ENCODE measurements around the gene MRPL37.
"Not testable (repeated sequence)": the region's sequence is repeated elsewhere in the genome, so short reads cannot be mapped to it uniquely, and the experiment has no call there.

The MRPL37 gene

GRCh38 chr1:54172614-54173599 is 27.1 kb upstream of the MRPL37 start:
- no peak for DNase-seq

- peak; percentile 11 to 16 for DNase-seq
Measured at GRCh38 chr1:54173681-54174080, 26.3 kb upstream of the MRPL37 start.

- no peak for DNase-seq
Measured at GRCh38 chr1:54174106-54174505, 25.9 kb upstream of the MRPL37 start.

- no peak for DNase-seq
Measured at GRCh38 chr1:54176621-54177327, 23.2 kb upstream of the MRPL37 start.

- DNase-seq = no peak
Measured at GRCh38 chr1:54177726-54178125, 22.2 kb upstream of the MRPL37 start.

GRCh38 chr1:54178296-54179070 is 21.5 kb upstream of the MRPL37 start:
- DNase-seq = no peak

GRCh38 chr1:54180701-54181360 is 19.1 kb upstream of the MRPL37 start:
- no peak for DNase-seq

GRCh38 chr1:54186056-54186455 is 13.9 kb upstream of the MRPL37 start:
- no peak for DNase-seq

- DNase-seq = no peak
Measured at GRCh38 chr1:54188291-54188690, 11.7 kb upstream of the MRPL37 start.

GRCh38 chr1:54190526-54190925 is 9.4 kb upstream of the MRPL37 start:
- DNase-seq = no peak

GRCh38 chr1:54191525-54191924 is 8.4 kb upstream of the MRPL37 start:
- no peak for DNase-seq

GRCh38 chr1:54193453-54193852 is 6.5 kb upstream of the MRPL37 start:
- DNase-seq = no peak

- peak in 1 of 2 experiments; percentile 43 for DNase-seq
Measured at GRCh38 chr1:54199151-54199764, 709 bp upstream of the MRPL37 start.

- DNase-seq = no peak
Measured at GRCh38 chr1:54200519-54200997, 591 bp downstream of the MRPL37 start.

GRCh38 chr1:54204199-54204598 is 4.2 kb downstream of the MRPL37 start:
- DNase-seq = no peak

GRCh38 chr1:54207287-54207686 is 7.3 kb downstream of the MRPL37 start:
- no peak for DNase-seq

- not testable (repeated sequence) for DNase-seq
Measured at GRCh38 chr1:54207896-54208295, 7.9 kb downstream of the MRPL37 start.

GRCh38 chr1:54212872-54213271 is 12.9 kb downstream of the MRPL37 start:
- no peak for DNase-seq

GRCh38 chr1:54215523-54215922 is 15.6 kb downstream of the MRPL37 start:
- no peak for DNase-seq

GRCh38 chr1:54218883-54219687 is 19.1 kb downstream of the MRPL37 start:
- DNase-seq = peak; percentile 25 to 49

- DNase-seq = no peak
Measured at GRCh38 chr1:54219688-54220003, 19.7 kb downstream of the MRPL37 start.
